ENCODE results near the gene CD52. TPM values are rescaled to one million over a fixed set of nuclear protein-coding genes. Genes with fewer than 3 reads are reported as not detected.

CD52 gene
- total RNA-seq, 1 experiment from 2014 or later, result 1.2 TPM

GRCh38 chr1:26278724-26279455 is 38.9 kb upstream of the CD52 start:
- peak overlapping the region; percentile 62; the same call in 1 of the 2 replicates for H3K4me3 ChIP-seq
- no TSS peak for BruUV-seq (replicated peaks)
- H3K27me3 ChIP-seq (ENCODE audit: insufficient read depth, low read depth), result no peaks in the 10 kb centered on the region
- TF ChIP-seq CTCF (conservative IDR thresholded peaks at IDR 0.05), result no peak
- no peak for TF ChIP-seq EZH2 (IDR thresholded peaks at IDR 0.05; ENCODE audit: low read depth)
- H3K4me1 ChIP-seq (replicated peaks; ENCODE audit: insufficient read depth), result peaks cover 61% of the 10 kb centered on the region
- intact Hi-C loops (cut with micrococcal nuclease; ENCODE audit: unreplicated experiment), result loop anchor here (2.0 to 5.0 kb wide), 4 partner anchors 24 to 242 kb away; partner anchors contain the start of gene PDIK1L
- H3F3A ChIP-seq (ENCODE audit: insufficient read depth, low read depth), result peaks cover 57% of the 10 kb centered on the region
- H3K79me2 ChIP-seq (ENCODE audit: low read depth), result peaks cover 9% of the 10 kb centered on the region; the same call in 1 of the 2 replicates
- H4K20me1 ChIP-seq (ENCODE audit: insufficient read depth), result 0 out of 2 replicates have a peak, but pooled peaks cover 3% of the 10 kb centered on the region
- DNase-seq, result peak; percentile 42 to 83
- H2AFZ ChIP-seq, result no peak overlapping the region
- no peaks in the 10 kb centered on the region for H3K9me2 ChIP-seq (ENCODE audit: insufficient read depth)
- CTCF ChIA-PET, result no interaction called here
- peaks cover 14% of the 10 kb centered on the region; the same call in 1 of the 2 replicates for H3K36me3 ChIP-seq (ENCODE audit: low read depth)
- peak overlapping the region; percentile 63 for H3K27ac ChIP-seq
- POLR2A ChIA-PET (ENCODE audit: unreplicated experiment), result interaction anchor here (0.8 kb wide), 1 partner anchor 99 kb away, joined by 8 read pairs; no protein-coding TSS in a partner anchor
- peak overlapping the region; percentile 87 for H3K4me2 ChIP-seq
- H3K9me3 ChIP-seq (ENCODE audit: insufficient read depth, low read depth), result no peaks in the 10 kb centered on the region

- TSS peak; percentile 45 for BruUV-seq (replicated peaks)
- H3K4me3 ChIP-seq, result peak within 1 kb of the TSS; percentile 62
- TF ChIP-seq EZH2 (IDR thresholded peaks at IDR 0.05; ENCODE audit: low read depth) (no peak), CTCF (conservative IDR thresholded peaks at IDR 0.05) (peak; percentile 32; the same call in 1 of the 2 replicates)
- H3K36me3 ChIP-seq (ENCODE audit: low read depth), result peaks cover 14% of the 10 kb centered on the region; the same call in 1 of the 2 replicates
- 0 out of 2 replicates have a peak, but pooled peaks cover 3% of the 10 kb centered on the region for H4K20me1 ChIP-seq (ENCODE audit: insufficient read depth)
- intact Hi-C loops (cut with micrococcal nuclease; ENCODE audit: unreplicated experiment), result loop anchor here (2.0 to 5.0 kb wide), 4 partner anchors 23 to 242 kb away; partner anchors contain the start of gene PDIK1L
- H3K4me2 ChIP-seq, result peak within 1 kb of the TSS; percentile 87
- H2AFZ ChIP-seq, result peak within 1 kb of the TSS; percentile 68
- H3K9me3 ChIP-seq (ENCODE audit: insufficient read depth, low read depth), result no peaks in the 10 kb centered on the region
- peaks cover 49% of the 10 kb centered on the region for H3F3A ChIP-seq (ENCODE audit: insufficient read depth, low read depth)
- peaks cover 9% of the 10 kb centered on the region; the same call in 1 of the 2 replicates for H3K79me2 ChIP-seq (ENCODE audit: low read depth)
- peaks cover 63% of the 10 kb centered on the region for H3K4me1 ChIP-seq (replicated peaks; ENCODE audit: insufficient read depth)
- peak within 1 kb of the TSS; percentile 63 for H3K27ac ChIP-seq
- DNase-seq, result peak; percentile 61 to 84
- CTCF ChIA-PET, result interaction anchor here (0.6 kb wide), 2 partner anchors 31 to 121 kb away, joined by 8 to 13 read pairs; no protein-coding TSS in a partner anchor
- POLR2A ChIA-PET (ENCODE audit: unreplicated experiment), result interaction anchor here (0.5 to 0.8 kb wide), 4 partner anchors 28 to 98 kb away, joined by 3 to 8 read pairs (median 4); no protein-coding TSS in a partner anchor
- H3K9me2 ChIP-seq (ENCODE audit: insufficient read depth), result no peaks in the 10 kb centered on the region
- H3K27me3 ChIP-seq (ENCODE audit: insufficient read depth, low read depth), result no peaks in the 10 kb centered on the region
These were observed 38.1 kb upstream of the CD52 start, which contains the start of gene SH3BGRL3 for GRCh38 chr1:26279456-26280332. Gene SH3BGRL3, plus strand, starts transcription at chr1:26280086. Its CDS starts 70 bp downstream, at chr1:26280156.

Measured in PC-9 (cell line).